Measurements from ENCODE around the gene PCNT.

GRCh38 chr21:46354046-46354445, 30.1 kb downstream of the PCNT start:
- TF ChIP-seq CDX4 (CRISPR knock-in tag; IDR thresholded peaks at IDR 0.05; ENCODE audit: borderline replicate concordance) (no peak), CTCF (IDR thresholded peaks at IDR 0.05) (no peak), SP1 (CRISPR knock-in tag; conservative IDR thresholded peaks at IDR 0.05) (no peak), FOXJ3 (CRISPR knock-in tag; IDR thresholded peaks at IDR 0.05; ENCODE audit: borderline replicate concordance) (no peak)
